HG02610 (cell line): ENCODE measurements around the gene POLR2E.
A peak's percentile ranks its signal among the peaks of the same experiment; 100 is the strongest.

ENCODE experiments used
- ATAC-seq: cut with Tn5 transposase; IDR thresholded peaks from one replicate; pipeline ENCODE4 v1.9.1; 2021; ENCODE audit warnings: mild to moderate bottlenecking, moderate library complexity; ENCODE audit not compliant: unreplicated experiment

The POLR2E gene

GRCh38 chr19:1066748-1067340 is 28.3 kb downstream of the POLR2E start, which contains the start of gene ARHGAP45:
TSS of gene ARHGAP45 (plus strand) at chr19:1067167. CDS start at chr19:1067406, 239 bp downstream.
- peak; percentile 33 for ATAC-seq

GRCh38 chr19:1066251-1066747 is 28.9 kb downstream of the POLR2E start:
- no peak for ATAC-seq

- no peak for ATAC-seq
Measured at GRCh38 chr19:1065606-1066109, 29.5 kb downstream of the POLR2E start.

- peak; percentile 36 for ATAC-seq
Measured at GRCh38 chr19:1064661-1065605, 30.2 kb downstream of the POLR2E start.

GRCh38 chr19:1063909-1064660 is 31.1 kb downstream of the POLR2E start:
- ATAC-seq, result no peak

- no peak for ATAC-seq
Measured at GRCh38 chr19:1063030-1063908, 31.9 kb downstream of the POLR2E start.

GRCh38 chr19:1062387-1063029 is 32.7 kb downstream of the POLR2E start:
- ATAC-seq, result no peak

- ATAC-seq, result no peak
Measured at GRCh38 chr19:1061987-1062386, 33.2 kb downstream of the POLR2E start.

GRCh38 chr19:1060689-1061088 is 34.5 kb downstream of the POLR2E start:
- no peak for ATAC-seq

- no peak for ATAC-seq
Measured at GRCh38 chr19:1058112-1058511, 37.1 kb downstream of the POLR2E start.

- no peak for ATAC-seq
Measured at GRCh38 chr19:1057176-1057855, 37.9 kb downstream of the POLR2E start.

- ATAC-seq, result no peak
Measured at GRCh38 chr19:1055886-1056620, 39.1 kb downstream of the POLR2E start.

GRCh38 chr19:1055028-1055425 is 40.1 kb downstream of the POLR2E start:
- no peak for ATAC-seq

- ATAC-seq, result no peak
Measured at GRCh38 chr19:1054102-1055027, 40.8 kb downstream of the POLR2E start.

GRCh38 chr19:1053176-1054101 is 41.7 kb downstream of the POLR2E start:
- no peak for ATAC-seq

GRCh38 chr19:1052349-1052975 is 42.7 kb downstream of the POLR2E start:
- no peak for ATAC-seq
